WERI-Rb-1 (cell line): ENCODE results near the gene CYBB.

ENCODE experiments used
- DNase-seq: peaks from one replicate; pipeline ENCODE4 v3.0.0-alpha.2; 2020
- H3K27ac ChIP-seq: fragments of 250-450 bp; sonication (Bioruptor Pico); 2 replicates; pipeline ENCODE4 v1.5.1; 2020; ENCODE audit warnings: mild to moderate bottlenecking, moderate library complexity
- H3K27me3 ChIP-seq: fragments of 250-450 bp; sonication (Bioruptor Pico); 2 replicates; pipeline ENCODE4 v1.5.1; 2021; ENCODE audit warnings: mild to moderate bottlenecking, low read depth, moderate library complexity; ENCODE audit not compliant: insufficient read depth, severe bottlenecking
- H3K36me3 ChIP-seq: fragments of 250-450 bp; sonication (Bioruptor Pico); 2 replicates; pipeline ENCODE4 v1.5.1; 2020; ENCODE audit warnings: mild to moderate bottlenecking, moderate library complexity
- H3K4me3 ChIP-seq: 2 replicates; pipeline ENCODE4 v1.5.1; 2011; ENCODE audit warnings: low read depth, mild to moderate bottlenecking, control low read depth, low read length
- H3K9me3 ChIP-seq: fragments of 250-450 bp; sonication (Bioruptor Pico); 2 replicates; pipeline ENCODE4 v1.5.1; 2021; ENCODE audit warnings: mild to moderate bottlenecking, moderate library complexity; ENCODE audit not compliant: severe bottlenecking
- CTCF ChIP-seq: IDR thresholded peaks from 2 replicates; pipeline ENCODE4 v1.5.1; 2011; ENCODE audit warnings: low read depth, mild to moderate bottlenecking, control low read depth, inconsistent platforms, low read length

CYBB gene

GRCh38 chrX:37840931-37841330 lies 61.1 kb downstream of the CYBB start:
- H3K27ac ChIP-seq: no peak overlapping the region
- no peak overlapping the region for H3K4me3 ChIP-seq
- no peaks in the 10 kb centered on the region for H3K9me3 ChIP-seq
- no peaks in the 10 kb centered on the region for H3K27me3 ChIP-seq
- H3K36me3 ChIP-seq: no peaks in the 10 kb centered on the region
- no peak for TF ChIP-seq CTCF
- DNase-seq: no peak

DNA sequence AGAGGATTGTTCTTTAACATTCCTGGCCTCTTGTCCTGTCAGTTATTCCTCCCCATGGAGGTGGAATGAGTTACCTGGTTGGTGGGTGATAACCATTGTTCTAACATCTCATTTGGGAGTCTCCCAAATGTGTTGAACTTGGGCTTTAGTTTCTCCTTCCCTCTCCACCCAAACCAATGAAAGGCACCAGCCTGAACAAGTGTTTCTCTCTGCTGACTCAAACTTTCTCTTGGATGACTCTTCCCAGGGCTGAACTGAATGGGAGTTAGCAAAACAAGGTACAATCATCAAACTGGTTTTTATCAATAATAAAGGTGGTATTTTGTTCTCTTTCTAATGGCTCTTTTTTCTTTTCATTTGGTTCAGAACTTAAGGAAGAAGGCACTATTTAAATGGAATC lies 64.8 kb downstream of the CYBB start:
- Histone ChIP-seq H3K27ac (no peak overlapping the region), H3K9me3 (no peaks in the 10 kb centered on the region), H3K36me3 (no peaks in the 10 kb centered on the region), H3K27me3 (peaks cover 5% of the 10 kb centered on the region), H3K4me3 (no peak overlapping the region)
- TF ChIP-seq CTCF: no peak
- DNase-seq: no peak

DNA sequence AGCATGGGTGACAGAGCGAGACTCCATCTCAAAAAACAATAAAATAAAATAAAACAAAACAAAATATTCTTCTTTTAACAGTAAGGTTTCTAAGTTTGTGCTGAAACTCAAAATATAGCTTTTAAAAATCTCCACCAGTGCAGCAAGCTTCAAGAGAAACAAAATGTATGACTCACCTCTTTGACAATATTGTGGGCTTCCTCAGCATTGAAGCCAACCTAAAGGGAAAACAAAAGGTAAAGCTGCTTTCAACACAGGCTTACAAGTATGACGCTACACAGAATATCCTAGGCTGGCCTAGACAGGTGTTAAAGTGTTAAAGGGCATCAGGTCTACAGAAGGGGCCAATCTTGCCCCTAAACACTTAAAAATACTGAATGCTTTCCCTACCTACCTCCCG lies 66.3 kb downstream of the CYBB start:
- H3K4me3 ChIP-seq: no peak overlapping the region
- no peaks in the 10 kb centered on the region for H3K9me3 ChIP-seq
- no peak overlapping the region for H3K27ac ChIP-seq
- DNase-seq: no peak
- peaks cover 5% of the 10 kb centered on the region for H3K27me3 ChIP-seq
- no peak for TF ChIP-seq CTCF
- H3K36me3 ChIP-seq: no peaks in the 10 kb centered on the region

- no peak for TF ChIP-seq CTCF
- no peak for DNase-seq
- Histone ChIP-seq H3K27me3 (peaks cover 5% of the 10 kb centered on the region), H3K27ac (no peak overlapping the region), H3K9me3 (no peaks in the 10 kb centered on the region), H3K36me3 (no peaks in the 10 kb centered on the region), H3K4me3 (peak overlapping the region; percentile 49)
These were observed 66.7 kb downstream of the CYBB start for GRCh38 chrX:37846558-37846933.

- Histone ChIP-seq H3K27me3 (peaks cover 5% of the 10 kb centered on the region), H3K36me3 (no peaks in the 10 kb centered on the region), H3K27ac (peak within 1 kb of the TSS; percentile 75), H3K9me3 (no peaks in the 10 kb centered on the region), H3K4me3 (peak within 1 kb of the TSS; percentile 49)
- no peak for TF ChIP-seq CTCF
- peak; percentile 85 for DNase-seq
These were observed 67.3 kb downstream of the CYBB start, which contains the start of gene DYNLT3 for GRCh38 chrX:37846934-37847732. DYNLT3 (minus strand) TSS chrX:37847571; CDS start chrX:37847510, 61 bp downstream.
